ENCODE measurements around the gene MAST3.

DNA sequence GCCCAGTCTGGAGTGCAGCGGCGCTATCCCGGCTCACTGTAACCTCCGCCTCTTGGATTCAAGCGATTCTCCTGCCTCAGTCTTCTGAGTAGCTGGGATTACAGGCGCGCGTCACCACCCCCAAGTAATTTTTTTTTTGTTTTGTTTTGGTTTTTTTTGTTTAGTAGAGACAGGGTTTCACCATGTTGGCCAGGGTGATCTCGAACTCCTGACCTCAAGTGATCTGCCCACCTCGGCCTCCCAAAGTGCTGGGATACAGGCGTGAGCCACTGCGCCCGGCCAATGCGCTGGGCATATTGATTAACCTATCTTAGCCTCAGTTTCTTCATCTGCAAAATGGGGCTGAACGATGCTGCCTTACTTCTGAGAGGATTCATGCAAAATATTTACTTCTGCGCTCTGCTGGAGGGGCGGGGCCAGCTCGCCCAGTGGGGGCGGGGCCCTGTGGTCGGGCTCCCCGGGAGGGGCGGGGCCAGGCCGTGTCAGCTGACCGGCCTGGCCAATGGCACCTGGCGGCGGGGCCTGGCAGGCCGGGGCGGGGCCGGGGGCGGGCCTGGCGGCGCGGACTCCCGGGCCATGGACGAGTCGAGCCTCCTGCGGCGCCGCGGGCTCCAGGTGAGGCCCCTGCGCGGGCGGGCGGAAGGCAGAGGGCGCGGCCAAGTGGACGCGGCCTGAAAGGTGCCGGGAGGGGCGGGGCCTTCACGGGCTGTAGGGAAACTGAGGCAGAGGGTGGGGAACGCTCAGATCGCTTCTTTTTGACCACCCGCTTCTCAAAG is at the start of gene MAST3:
- TF ChIP-seq, protein P1, sequence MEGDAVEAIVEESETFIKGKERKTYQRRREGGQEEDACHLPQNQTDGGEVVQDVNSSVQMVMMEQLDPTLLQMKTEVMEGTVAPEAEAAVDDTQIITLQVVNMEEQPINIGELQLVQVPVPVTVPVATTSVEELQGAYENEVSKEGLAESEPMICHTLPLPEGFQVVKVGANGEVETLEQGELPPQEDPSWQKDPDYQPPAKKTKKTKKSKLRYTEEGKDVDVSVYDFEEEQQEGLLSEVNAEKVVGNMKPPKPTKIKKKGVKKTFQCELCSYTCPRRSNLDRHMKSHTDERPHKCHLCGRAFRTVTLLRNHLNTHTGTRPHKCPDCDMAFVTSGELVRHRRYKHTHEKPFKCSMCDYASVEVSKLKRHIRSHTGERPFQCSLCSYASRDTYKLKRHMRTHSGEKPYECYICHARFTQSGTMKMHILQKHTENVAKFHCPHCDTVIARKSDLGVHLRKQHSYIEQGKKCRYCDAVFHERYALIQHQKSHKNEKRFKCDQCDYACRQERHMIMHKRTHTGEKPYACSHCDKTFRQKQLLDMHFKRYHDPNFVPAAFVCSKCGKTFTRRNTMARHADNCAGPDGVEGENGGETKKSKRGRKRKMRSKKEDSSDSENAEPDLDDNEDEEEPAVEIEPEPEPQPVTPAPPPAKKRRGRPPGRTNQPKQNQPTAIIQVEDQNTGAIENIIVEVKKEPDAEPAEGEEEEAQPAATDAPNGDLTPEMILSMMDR (IDR thresholded peaks at IDR 0.05) = no peak
- no peak for TF ChIP-seq EZH2 (IDR thresholded peaks at IDR 0.05; ENCODE audit: borderline replicate concordance, insufficient read depth, low read depth, low read length, poor library complexity, severe bottlenecking)
